OCI-LY7 (cell line): ENCODE measurements around the gene LPIN1. TPM values are rescaled to one million over a fixed set of nuclear protein-coding genes. Genes with fewer than 3 reads are reported as not detected.
"Not testable (repeated sequence)": the region's sequence is repeated elsewhere in the genome, so short reads cannot be mapped to it uniquely, and the experiment has no call there.

Experiments used
- BruUV-seq: library from RNA; stranded (reverse); fragments of 400-500 nt; replicated peaks from 2 replicates; lab custom pipeline; 2021; lab: Mats Ljungman, UMichigan
- CTCF ChIA-PET: fragments of 300-600 bp; sonication (Branson Sonifier 250); formaldehyde crosslinking; loops from one replicate; lab custom pipeline; 2022; ENCODE audit warnings: antibody characterized with exemption; ENCODE audit not compliant: unreplicated experiment; lab: Charles Lee
- POLR2A ChIA-PET: fragments of 300-600 bp; sonication (Branson Sonifier 250); formaldehyde crosslinking; loops from one replicate; lab custom pipeline; 2022; ENCODE audit warnings: antibody characterized with exemption; lab: Charles Lee
- DNase-seq: peaks from one replicate; pipeline ENCODE4 v3.0.0-alpha.2; 2015; ENCODE audit warnings: low spot score
- H2AFZ ChIP-seq: fragments of 200-600 bp; sonication (generic), shearing (Covaris generic); 2 replicates; pipeline ENCODE4 v1.6.1; 2014; ENCODE audit warnings: mild to moderate bottlenecking, antibody characterized with exemption, low read length, moderate library complexity
- H3K27ac ChIP-seq: fragments of 200-600 bp; sonication (generic); 2 replicates; pipeline ENCODE4 v1.5.1; 2014; ENCODE audit warnings: mixed run types, low read depth, mild to moderate bottlenecking, moderate library complexity, low read length, inconsistent platforms; ENCODE audit not compliant: poor library complexity, severe bottlenecking
- H3K36me3 ChIP-seq: fragments of 200-600 bp; sonication (generic); 2 replicates; pipeline ENCODE4 v1.6.1; 2014; ENCODE audit warnings: mild to moderate bottlenecking, antibody characterized with exemption, low read length, moderate library complexity, mixed read lengths; ENCODE audit not compliant: insufficient read depth
- H3K4me1 ChIP-seq: fragments of 200-600 bp; sonication (generic); 2 replicates; pipeline ENCODE4 v1.5.1; 2014; ENCODE audit warnings: mild to moderate bottlenecking, low read length; ENCODE audit not compliant: insufficient read depth, poor library complexity, severe bottlenecking
- H3K4me2 ChIP-seq: fragments of 200-600 bp; sonication (generic); 2 replicates; pipeline ENCODE4 v1.6.1; 2014; ENCODE audit warnings: mild to moderate bottlenecking, low read length
- H3K4me3 ChIP-seq: fragments of 200-600 bp; sonication (generic); 2 replicates; pipeline ENCODE4 v1.5.1; 2014; ENCODE audit warnings: mild to moderate bottlenecking, low read depth, low read length; ENCODE audit not compliant: poor library complexity, severe bottlenecking
- H3K79me2 ChIP-seq: fragments of 200-600 bp; sonication (generic); 2 replicates; pipeline ENCODE4 v1.6.1; 2016; ENCODE audit warnings: low read depth, mild to moderate bottlenecking, low read length, moderate library complexity, mixed read lengths; ENCODE audit not compliant: insufficient read depth
- H3K9me2 ChIP-seq: fragments of 200-600 bp; sonication (generic); 2 replicates; pipeline ENCODE4 v1.6.1; 2016; ENCODE audit warnings: mild to moderate bottlenecking, low read length, mixed read lengths; ENCODE audit not compliant: insufficient read depth
- H3K9me3 ChIP-seq: fragments of 200-600 bp; sonication (generic); 2 replicates; pipeline ENCODE4 v1.6.1; 2014; ENCODE audit warnings: mild to moderate bottlenecking, mixed run types, low read length, mixed read lengths
- H4K20me1 ChIP-seq: fragments of 200-600 bp; sonication (generic); 2 replicates; pipeline ENCODE4 v1.6.1; 2014; ENCODE audit warnings: mild to moderate bottlenecking, antibody characterized with exemption, low read length, moderate library complexity, mixed read lengths; ENCODE audit not compliant: insufficient read depth
- EZH2phosphoT487 ChIP-seq: fragments of 200-600 bp; sonication (generic); IDR thresholded peaks from 2 replicates; pipeline ENCODE4 v1.6.1; 2018; ENCODE audit warnings: low read depth, borderline replicate concordance, mild to moderate bottlenecking, mixed run types, antibody characterized with exemption, low read length, moderate library complexity, mixed read lengths
- intact Hi-C: fragments of 100-400 bp; cut with micrococcal nuclease; formaldehyde crosslinking; loops from one replicate; pipeline ENCODE4 v1.10.0; 2022; ENCODE audit not compliant: unreplicated experiment
- total RNA-seq, 2 experiments: library from RNA; depleted of rRNA in 1 of 2; stranded (reverse); fragments of >200 nt in 1 of 2; shearing (Covaris generic) in 1 of 2; gene quantifications; 2 replicates each; pipeline ENCODE4 v1.2.3, GENCODE V29; 2014 to 2022
- TF ChIP-seq, protein P1 (sequence below): fragments of 200-600 bp; sonication (generic); conservative IDR thresholded peaks from 2 replicates; pipeline ENCODE4 v1.5.1; 2014; ENCODE audit warnings: mild to moderate bottlenecking, antibody characterized with exemption, low read length, moderate library complexity, mixed read lengths

LPIN1 gene
- total RNA-seq, 2 experiments from 2014 or later = 56.9 to 70.2 TPM

DNA sequence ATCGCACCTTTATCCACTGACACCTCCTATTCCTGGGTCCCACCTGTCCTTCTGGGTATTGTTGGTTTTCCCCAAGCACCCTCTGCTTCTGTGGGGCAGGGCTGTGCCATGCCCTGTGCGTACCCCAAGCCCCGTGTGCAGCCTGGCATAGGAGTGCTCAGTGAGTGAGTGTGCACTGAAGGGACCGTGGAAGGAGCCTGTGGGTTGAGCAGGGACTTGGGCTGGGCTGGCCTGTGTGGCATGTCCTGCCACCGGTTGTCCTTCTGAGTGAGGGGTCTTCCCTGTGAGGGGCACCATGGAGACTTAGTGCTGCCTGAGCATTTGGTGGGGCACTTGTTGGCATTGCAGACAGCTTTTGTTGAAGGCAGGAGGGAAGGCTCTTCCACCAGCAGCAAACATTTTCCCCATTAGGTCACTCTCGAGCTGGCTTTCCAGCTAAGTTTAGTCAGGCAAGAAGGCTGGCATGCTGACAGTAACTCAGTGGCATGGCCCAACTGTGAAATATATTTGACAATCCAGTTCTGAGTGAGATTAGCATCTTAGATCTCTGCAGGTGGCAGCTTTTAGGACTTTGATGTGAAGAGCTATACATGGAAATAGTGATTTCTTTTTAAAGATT is 64.7 kb downstream of the LPIN1 start:
- no peaks in the 10 kb centered on the region for H4K20me1 ChIP-seq
- no peak for DNase-seq
- H3K9me3 ChIP-seq = no peaks in the 10 kb centered on the region
- H3K27ac ChIP-seq = no peak overlapping the region
- ChIA-PET CTCF (no interaction called here), POLR2A (interaction anchor here (0.7 to 1.1 kb wide), 2 partner anchors 52 to 528 kb away, joined by 3 read pairs; no protein-coding TSS in a partner anchor)
- H2AFZ ChIP-seq = no peak overlapping the region
- no peak overlapping the region for H3K4me3 ChIP-seq
- TF ChIP-seq EZH2phosphoT487 = no peak
- TF ChIP-seq, protein P1, sequence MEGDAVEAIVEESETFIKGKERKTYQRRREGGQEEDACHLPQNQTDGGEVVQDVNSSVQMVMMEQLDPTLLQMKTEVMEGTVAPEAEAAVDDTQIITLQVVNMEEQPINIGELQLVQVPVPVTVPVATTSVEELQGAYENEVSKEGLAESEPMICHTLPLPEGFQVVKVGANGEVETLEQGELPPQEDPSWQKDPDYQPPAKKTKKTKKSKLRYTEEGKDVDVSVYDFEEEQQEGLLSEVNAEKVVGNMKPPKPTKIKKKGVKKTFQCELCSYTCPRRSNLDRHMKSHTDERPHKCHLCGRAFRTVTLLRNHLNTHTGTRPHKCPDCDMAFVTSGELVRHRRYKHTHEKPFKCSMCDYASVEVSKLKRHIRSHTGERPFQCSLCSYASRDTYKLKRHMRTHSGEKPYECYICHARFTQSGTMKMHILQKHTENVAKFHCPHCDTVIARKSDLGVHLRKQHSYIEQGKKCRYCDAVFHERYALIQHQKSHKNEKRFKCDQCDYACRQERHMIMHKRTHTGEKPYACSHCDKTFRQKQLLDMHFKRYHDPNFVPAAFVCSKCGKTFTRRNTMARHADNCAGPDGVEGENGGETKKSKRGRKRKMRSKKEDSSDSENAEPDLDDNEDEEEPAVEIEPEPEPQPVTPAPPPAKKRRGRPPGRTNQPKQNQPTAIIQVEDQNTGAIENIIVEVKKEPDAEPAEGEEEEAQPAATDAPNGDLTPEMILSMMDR = no peak
- peaks cover 41% of the 10 kb centered on the region for H3K36me3 ChIP-seq
- no TSS peak for BruUV-seq
- intact Hi-C loops = no loop called here
- no peaks in the 10 kb centered on the region for H3K79me2 ChIP-seq
- no peaks in the 10 kb centered on the region for H3K9me2 ChIP-seq
- no peak overlapping the region for H3K4me2 ChIP-seq
- no peaks in the 10 kb centered on the region for H3K4me1 ChIP-seq

DNA sequence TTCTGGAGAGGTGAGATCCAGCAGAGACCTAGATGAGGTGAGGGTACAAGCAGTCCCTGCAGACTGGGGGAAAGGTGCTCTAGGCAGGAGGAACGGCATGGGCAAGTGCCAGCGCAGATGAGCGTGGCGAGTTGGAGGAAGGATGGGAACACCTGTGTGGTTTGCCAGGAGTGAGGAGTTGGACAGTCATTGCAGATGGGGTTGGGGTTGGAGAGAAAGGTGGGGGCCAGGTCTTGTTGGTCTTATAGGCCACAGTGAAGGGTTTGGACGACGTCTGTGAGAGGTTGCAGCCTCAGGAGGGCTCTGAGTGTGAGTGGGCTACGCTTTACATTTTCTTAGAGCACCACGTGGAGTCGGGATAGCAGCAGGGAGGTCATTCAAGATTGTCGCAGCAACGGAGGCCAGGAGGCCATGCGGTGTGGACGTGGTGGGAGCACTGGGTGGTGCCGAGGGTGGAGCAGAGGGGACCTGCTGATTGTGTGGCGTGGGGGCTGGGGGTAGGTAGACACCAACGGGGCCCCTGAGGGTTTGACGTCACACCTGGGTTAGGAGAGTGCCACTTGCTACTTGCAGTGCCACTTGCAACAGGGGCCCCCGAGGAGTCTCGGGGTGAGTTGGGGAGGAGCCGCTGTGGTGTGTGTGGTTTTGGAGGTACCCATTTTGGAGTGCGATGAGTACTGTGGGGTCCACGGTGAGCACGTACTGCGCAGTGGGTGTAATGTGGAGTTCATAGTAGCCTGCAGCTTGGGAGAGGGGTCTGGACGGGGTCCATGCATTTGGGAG is 66.2 kb downstream of the LPIN1 start:
- intact Hi-C loops = no loop called here
- CTCF ChIA-PET = no interaction called here
- H3K9me3 ChIP-seq = no peaks in the 10 kb centered on the region
- POLR2A ChIA-PET = no interaction called here
- no peak for DNase-seq
- no peak overlapping the region for H3K27ac ChIP-seq
- H4K20me1 ChIP-seq = no peaks in the 10 kb centered on the region
- no peaks in the 10 kb centered on the region for H3K9me2 ChIP-seq
- no peak overlapping the region for H2AFZ ChIP-seq
- TF ChIP-seq EZH2phosphoT487 = no peak
- TF ChIP-seq, protein P1 = no peak
- H3K4me1 ChIP-seq = no peaks in the 10 kb centered on the region
- no peaks in the 10 kb centered on the region for H3K79me2 ChIP-seq
- H3K36me3 ChIP-seq = peaks cover 42% of the 10 kb centered on the region
- BruUV-seq = no TSS peak
- H3K4me3 ChIP-seq = no peak overlapping the region
- no peak overlapping the region for H3K4me2 ChIP-seq

GRCh38 chr2:11813345-11813744 is 66.9 kb downstream of the LPIN1 start:
- DNase-seq, H4K20me1 ChIP-seq, H3K79me2 ChIP-seq, H3K27ac ChIP-seq, intact Hi-C loops, H3K4me2 ChIP-seq, H3K4me3 ChIP-seq, POLR2A ChIA-PET, CTCF ChIA-PET, H2AFZ ChIP-seq, H3K9me2 ChIP-seq, BruUV-seq, H3K9me3 ChIP-seq, H3K4me1 ChIP-seq: not testable (repeated sequence)
- H3K36me3 ChIP-seq = peaks cover 36% of the 10 kb centered on the region
